SH-SY5Y (cell line): ENCODE results near the gene LRCH4.

Source experiments
- GATA2 ChIP-seq: IDR thresholded peaks from 2 replicates; pipeline ENCODE4 v1.6.1; 2011; ENCODE audit warnings: mild to moderate bottlenecking, low read depth, low read length
- GATA3 ChIP-seq: IDR thresholded peaks from 2 replicates; pipeline ENCODE4 v1.6.1; 2011; ENCODE audit warnings: low read depth, mild to moderate bottlenecking, low read length, moderate library complexity

GRCh38 chr7:100623951-100624824 is 38.3 kb upstream of the LRCH4 start:
- TF ChIP-seq GATA3 (no peak), GATA2 (no peak)
